Smooth muscle cell (in vitro differentiated cells): ENCODE measurements around the gene PSAP. TPM values are rescaled to one million over a fixed set of nuclear protein-coding genes. Genes with fewer than 3 reads are reported as not detected.

Experiments
- DNase-seq: peaks from one replicate; lab custom pipeline; 2025; ENCODE audit not compliant: unreplicated experiment; lab: John Stamatoyannopoulos, UW
- H2AFZ ChIP-seq: fragments of 200-600 bp; sonication (generic); 2 replicates; pipeline ENCODE4 v1.6.0; 2016; ENCODE audit warnings: antibody characterized with exemption, low read depth, mild to moderate bottlenecking
- H3F3A ChIP-seq: fragments of 200-600 bp; sonication (generic); 2 replicates; pipeline ENCODE4 v1.6.0; 2017; ENCODE audit warnings: antibody characterized with exemption, low read depth
- H3K27ac ChIP-seq: fragments of 200-600 bp; sonication (generic); 2 replicates; pipeline ENCODE4 v1.5.1; 2016; ENCODE audit warnings: low read depth, mild to moderate bottlenecking
- H3K27me3 ChIP-seq: fragments of 200-600 bp; sonication (generic); 2 replicates; pipeline ENCODE4 v1.6.1; 2016; ENCODE audit warnings: low read depth, mild to moderate bottlenecking
- H3K36me3 ChIP-seq: fragments of 200-600 bp; sonication (generic); 2 replicates; pipeline ENCODE4 v1.5.1; 2016; ENCODE audit warnings: low read depth
- H3K4me1 ChIP-seq: fragments of 200-600 bp; sonication (generic); 2 replicates; pipeline ENCODE4 v1.5.1; 2016; ENCODE audit warnings: low read depth
- H3K4me2 ChIP-seq: fragments of 200-600 bp; sonication (generic); 2 replicates; pipeline ENCODE4 v1.6.0; 2016; ENCODE audit warnings: mild to moderate bottlenecking
- H3K4me3 ChIP-seq: fragments of 200-600 bp; sonication (generic); 2 replicates; pipeline ENCODE4 v1.5.1; 2016; ENCODE audit warnings: mild to moderate bottlenecking
- H3K79me2 ChIP-seq: fragments of 200-600 bp; sonication (generic); 2 replicates; pipeline ENCODE4 v1.6.0; 2016; ENCODE audit warnings: low read depth, mild to moderate bottlenecking
- H3K9ac ChIP-seq: fragments of 200-600 bp; sonication (generic); 2 replicates; pipeline ENCODE4 v1.6.0; 2016; ENCODE audit warnings: low read depth
- H3K9me3 ChIP-seq: fragments of 200-600 bp; sonication (generic); replicated peaks from 2 replicates; pipeline ENCODE4 v1.5.1; 2016; ENCODE audit warnings: low read depth
- H4K20me1 ChIP-seq: fragments of 200-600 bp; sonication (generic); 2 replicates; pipeline ENCODE4 v1.6.0; 2016; ENCODE audit warnings: low read depth
- WGBS: methylation state at CpG from one replicate; pipeline ENCODE4 v1.1.7; 2016; ENCODE audit warnings: low lambda C conversion rate; 5-methylcytosine and 5-hydroxymethylcytosine counted together
- polyA plus RNA-seq: library from polyadenylated mRNA; unstranded; fragments of >200 nt; fragmentation: Nextera tagmentation; extraction: Ambion mirVana; gene quantifications from 2 replicates; pipeline ENCODE4 v1.2.1, GENCODE V29; 2016
- total RNA-seq: library from RNA; depleted of rRNA; stranded (reverse); fragments of >200 nt; gene quantifications from 2 replicates; pipeline ENCODE4 v1.2.3, GENCODE V29; 2014
- TF ChIP-seq, protein P1 (sequence below): fragments of 200-600 bp; sonication (generic); IDR thresholded peaks from 2 replicates; pipeline ENCODE4 v1.5.1; 2017; ENCODE audit warnings: borderline replicate concordance, mild to moderate bottlenecking, antibody characterized with exemption; ENCODE audit not compliant: insufficient read depth, poor library complexity, severe bottlenecking

Gene PSAP
- total and polyA plus RNA-seq, 2 experiments from 2014 or later, result 282 to 500 TPM

DNA sequence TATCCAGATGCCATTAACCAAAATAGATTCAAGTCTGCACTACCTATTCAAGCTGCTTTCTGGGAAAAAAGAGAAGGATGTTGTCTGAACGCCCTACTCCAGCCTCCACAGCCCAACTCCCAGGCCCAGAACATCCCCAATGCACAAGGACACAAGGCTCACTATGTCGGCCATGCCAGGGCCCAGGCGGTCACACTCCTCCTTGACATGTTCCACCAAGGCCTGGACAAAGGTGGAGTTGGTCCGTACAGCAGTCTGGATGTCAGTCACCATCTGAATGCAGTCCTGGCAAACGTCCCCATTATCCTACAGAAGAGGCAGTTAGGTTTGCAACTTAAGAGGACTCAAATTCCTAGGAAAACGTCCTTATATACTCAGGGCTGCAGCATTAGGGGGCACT is 23.2 kb downstream of the PSAP start:
- H3K27ac ChIP-seq, result no peak overlapping the region
- H3K79me2 ChIP-seq, result peaks cover 7% of the 10 kb centered on the region
- H3K4me3 ChIP-seq, result no peak overlapping the region
- no peaks in the 10 kb centered on the region for H3K27me3 ChIP-seq
- 93% methylated on average over 6 of the region's 6 CpGs for WGBS
- H3K9me3 ChIP-seq, result no peaks in the 10 kb centered on the region
- peaks cover 80% of the 10 kb centered on the region for H4K20me1 ChIP-seq
- DNase-seq, result no peak
- peaks cover 18% of the 10 kb centered on the region for H3K36me3 ChIP-seq
- TF ChIP-seq, protein P1, sequence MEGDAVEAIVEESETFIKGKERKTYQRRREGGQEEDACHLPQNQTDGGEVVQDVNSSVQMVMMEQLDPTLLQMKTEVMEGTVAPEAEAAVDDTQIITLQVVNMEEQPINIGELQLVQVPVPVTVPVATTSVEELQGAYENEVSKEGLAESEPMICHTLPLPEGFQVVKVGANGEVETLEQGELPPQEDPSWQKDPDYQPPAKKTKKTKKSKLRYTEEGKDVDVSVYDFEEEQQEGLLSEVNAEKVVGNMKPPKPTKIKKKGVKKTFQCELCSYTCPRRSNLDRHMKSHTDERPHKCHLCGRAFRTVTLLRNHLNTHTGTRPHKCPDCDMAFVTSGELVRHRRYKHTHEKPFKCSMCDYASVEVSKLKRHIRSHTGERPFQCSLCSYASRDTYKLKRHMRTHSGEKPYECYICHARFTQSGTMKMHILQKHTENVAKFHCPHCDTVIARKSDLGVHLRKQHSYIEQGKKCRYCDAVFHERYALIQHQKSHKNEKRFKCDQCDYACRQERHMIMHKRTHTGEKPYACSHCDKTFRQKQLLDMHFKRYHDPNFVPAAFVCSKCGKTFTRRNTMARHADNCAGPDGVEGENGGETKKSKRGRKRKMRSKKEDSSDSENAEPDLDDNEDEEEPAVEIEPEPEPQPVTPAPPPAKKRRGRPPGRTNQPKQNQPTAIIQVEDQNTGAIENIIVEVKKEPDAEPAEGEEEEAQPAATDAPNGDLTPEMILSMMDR, result no peak
- no peak overlapping the region for H2AFZ ChIP-seq
- H3K9ac ChIP-seq, result no peak overlapping the region
- no peaks in the 10 kb centered on the region for H3F3A ChIP-seq
- no peak overlapping the region for H3K4me2 ChIP-seq
- H3K4me1 ChIP-seq, result no peaks in the 10 kb centered on the region

DNA sequence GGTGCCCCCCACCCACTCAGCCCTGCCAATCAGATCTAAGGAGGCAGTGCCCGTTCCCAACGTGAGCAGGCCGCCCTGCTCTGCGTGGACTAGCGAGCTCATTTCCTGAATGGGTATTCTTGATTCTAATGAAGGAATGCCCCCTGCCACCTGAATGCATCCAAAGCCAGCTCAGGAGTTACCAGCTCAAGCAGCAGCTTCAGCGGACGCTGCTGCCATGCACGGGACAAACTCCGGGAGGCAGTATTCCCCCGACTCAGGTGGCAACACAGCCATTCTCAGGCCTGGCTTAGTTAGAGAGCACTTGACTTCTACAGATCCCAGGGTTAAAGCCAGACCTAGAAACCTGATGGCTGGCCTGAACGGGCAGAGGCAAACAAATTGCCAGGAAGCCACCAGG is 25.8 kb downstream of the PSAP start:
- no peaks in the 10 kb centered on the region for H3K27me3 ChIP-seq
- H3K9me3 ChIP-seq, result no peaks in the 10 kb centered on the region
- no peak overlapping the region for H3K9ac ChIP-seq
- H3K79me2 ChIP-seq, result no peaks in the 10 kb centered on the region
- no peak overlapping the region for H3K4me3 ChIP-seq
- H4K20me1 ChIP-seq, result peaks cover 71% of the 10 kb centered on the region
- peaks cover 10% of the 10 kb centered on the region for H3K36me3 ChIP-seq
- no peak overlapping the region for H3K4me2 ChIP-seq
- no peaks in the 10 kb centered on the region for H3F3A ChIP-seq
- WGBS, result 84% methylated on average over 11 of the region's 11 CpGs
- TF ChIP-seq, protein P1, result no peak
- no peaks in the 10 kb centered on the region for H3K4me1 ChIP-seq
- no peak overlapping the region for H2AFZ ChIP-seq
- no peak for DNase-seq
- no peak overlapping the region for H3K27ac ChIP-seq

DNA sequence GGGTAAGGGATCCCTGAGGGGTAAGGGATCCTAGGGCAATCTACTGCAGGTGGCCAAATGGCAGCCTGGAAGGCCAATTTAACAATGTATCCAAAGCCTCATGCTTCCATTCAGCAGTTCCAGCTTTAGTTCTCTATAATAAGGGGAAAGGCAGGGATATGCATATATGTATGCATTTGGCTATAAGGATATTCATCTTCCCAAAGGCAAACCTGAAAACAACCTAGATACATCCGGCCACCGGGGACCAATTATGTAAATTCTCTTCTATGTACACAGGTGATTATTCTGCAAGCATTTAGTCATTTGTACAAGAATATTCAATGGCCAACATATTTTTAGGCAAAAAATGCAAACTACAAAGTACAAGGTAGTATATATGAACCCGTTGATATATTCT is 26.7 kb downstream of the PSAP start:
- Histone ChIP-seq H3K36me3 (peaks cover 14% of the 10 kb centered on the region), H3K4me3 (no peak overlapping the region), H2AFZ (no peak overlapping the region), H3K79me2 (no peaks in the 10 kb centered on the region), H3K9ac (no peak overlapping the region), H3K4me2 (no peak overlapping the region), H3K9me3 (no peaks in the 10 kb centered on the region), H3K4me1 (no peaks in the 10 kb centered on the region), H4K20me1 (peaks cover 63% of the 10 kb centered on the region), H3K27ac (no peak overlapping the region), H3K27me3 (no peaks in the 10 kb centered on the region), H3F3A (no peaks in the 10 kb centered on the region)
- DNase-seq, result no peak
- TF ChIP-seq, protein P1, result no peak
- WGBS, result 100% methylated on average over 3 of the region's 3 CpGs

DNA sequence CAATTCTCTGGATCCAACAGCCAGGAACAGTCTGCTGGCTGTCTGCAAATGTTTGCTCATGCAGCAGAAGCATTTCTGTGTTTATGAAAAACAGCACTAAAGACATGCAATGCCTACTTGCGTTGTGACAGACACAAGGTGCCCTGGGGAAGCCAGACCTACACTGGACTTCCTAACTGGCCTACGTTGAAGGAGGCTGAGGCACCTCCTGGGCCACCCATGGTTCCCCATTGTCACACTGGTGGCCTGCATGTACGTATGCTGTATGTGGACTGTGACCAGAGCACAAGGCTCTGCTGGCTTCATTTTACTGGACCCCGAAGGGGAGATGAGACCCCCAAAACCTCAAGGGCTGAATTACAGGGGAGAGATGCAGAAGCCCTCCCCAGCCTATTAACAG is 27.7 kb downstream of the PSAP start:
- Histone ChIP-seq H3K4me1 (no peaks in the 10 kb centered on the region), H3K4me3 (no peak overlapping the region), H3K4me2 (no peak overlapping the region), H4K20me1 (peaks cover 54% of the 10 kb centered on the region), H2AFZ (no peak overlapping the region), H3K36me3 (peaks cover 15% of the 10 kb centered on the region), H3K9me3 (no peaks in the 10 kb centered on the region), H3F3A (no peaks in the 10 kb centered on the region), H3K79me2 (no peaks in the 10 kb centered on the region), H3K27me3 (no peaks in the 10 kb centered on the region), H3K27ac (no peak overlapping the region), H3K9ac (no peak overlapping the region)
- TF ChIP-seq, protein P1, result no peak
- no peak for DNase-seq
- 92% methylated on average over 4 of the region's 4 CpGs for WGBS
